SK-N-DZ (cell line): Measurements from ENCODE around the gene CNST. TPM values are rescaled to one million over a fixed set of nuclear protein-coding genes. Genes with fewer than 3 reads are reported as not detected.

Source experiments
- DNase-seq: peaks from one replicate; pipeline ENCODE4 v3.0.0-alpha.2; 2015; ENCODE audit warnings: low spot score
- polyA plus RNA-seq, 2 experiments: library from polyadenylated mRNA; depleted of rRNA; stranded (reverse); fragments of >200 nt; gene quantifications; 2 replicates each; pipeline ENCODE4 v1.2.3, GENCODE V29; 2014

The CNST gene
- 14.5 and 15.2 TPM in 2 replicates for polyA plus RNA-seq (2014; cell fraction: cytosol; rRNA removed)
- 10.5 and 16.5 TPM in 2 replicates for polyA plus RNA-seq (2014; cell fraction: nucleus; rRNA removed)

- DNase-seq: peak; percentile 98
Measured at GRCh38 chr1:246566128-246566812, at the start of gene CNST, which contains the start of gene TFB2M. Gene CNST (plus strand): TSS chr1:246566456. CDS start chr1:246591563, 25,107 bp downstream. Gene TFB2M (minus strand): TSS chr1:246566261. CDS start chr1:246566138, 123 bp downstream.

- DNase-seq: no peak
Measured at GRCh38 chr1:246517391-246517790, 48.9 kb upstream of the CNST start.

GRCh38 chr1:246518456-246519205, 47.6 kb upstream of the CNST start:
- DNase-seq: no peak

- DNase-seq: no peak
Measured at GRCh38 chr1:246519514-246519913, 46.7 kb upstream of the CNST start.

GRCh38 chr1:246526380-246526779, 39.9 kb upstream of the CNST start:
- DNase-seq: no peak

- peak; percentile 30 for DNase-seq
Measured at GRCh38 chr1:246526915-246527314, 39.3 kb upstream of the CNST start.

GRCh38 chr1:246527402-246528088, 38.7 kb upstream of the CNST start:
- no peak for DNase-seq

- DNase-seq: no peak
Measured at GRCh38 chr1:246528933-246529731, 37.1 kb upstream of the CNST start.

GRCh38 chr1:246530482-246530881, 35.8 kb upstream of the CNST start:
- DNase-seq: no peak

GRCh38 chr1:246532519-246532918, 33.7 kb upstream of the CNST start:
- no peak for DNase-seq

GRCh38 chr1:246533371-246533905, 32.8 kb upstream of the CNST start:
- no peak for DNase-seq

GRCh38 chr1:246534114-246534513, 32.1 kb upstream of the CNST start:
- DNase-seq: no peak

GRCh38 chr1:246537441-246537840, 28.8 kb upstream of the CNST start:
- DNase-seq: no peak

- DNase-seq: no peak
Measured at GRCh38 chr1:246537887-246538286, 28.4 kb upstream of the CNST start.

GRCh38 chr1:246540738-246541491, 25.3 kb upstream of the CNST start:
- no peak for DNase-seq

GRCh38 chr1:246544001-246544400, 22.3 kb upstream of the CNST start:
- no peak for DNase-seq

- no peak for DNase-seq
Measured at GRCh38 chr1:246549665-246550064, 16.6 kb upstream of the CNST start.

GRCh38 chr1:246550402-246550801, 15.9 kb upstream of the CNST start:
- DNase-seq: no peak

GRCh38 chr1:246552110-246552509, 14.1 kb upstream of the CNST start:
- DNase-seq: no peak

- no peak for DNase-seq
Measured at GRCh38 chr1:246554201-246554600, 12.1 kb upstream of the CNST start.
